G401 (cell line): Measurements from ENCODE around the gene CFAP61. TPM values are rescaled to one million over a fixed set of nuclear protein-coding genes. Genes with fewer than 3 reads are reported as not detected.

Source experiments
- DNase-seq: peaks from one replicate; pipeline ENCODE4 v3.0.0-alpha.2; 2015; ENCODE audit warnings: low spot score
- in situ Hi-C: cut with HindIII; loops from 2 replicates; pipeline ENCODE4 v1.10.0; 2016; ENCODE audit warnings: low sequenced_read_pairs, mixed read lengths
- total RNA-seq: library from RNA; depleted of rRNA; stranded (reverse); fragments of >200 nt; shearing (Covaris generic); gene quantifications from 2 replicates; pipeline ENCODE4 v1.2.3, GENCODE V29; 2014

CFAP61 gene
- total RNA-seq, 1 experiment from 2014 or later = not detected

- no peak for DNase-seq
- in situ Hi-C loops = no loop called here
These were observed 240.8 kb downstream of the CFAP61 start for GRCh38 chr20:20293141-20293540.

- in situ Hi-C loops = no loop called here
- DNase-seq = no peak
These were observed 241.5 kb downstream of the CFAP61 start for GRCh38 chr20:20293691-20294385.

- no peak for DNase-seq
These were observed 243.5 kb downstream of the CFAP61 start for GRCh38 chr20:20295621-20296498.

GRCh38 chr20:20297181-20297580 is 244.8 kb downstream of the CFAP61 start:
- in situ Hi-C loops = no loop called here
- no peak for DNase-seq

More at GRCh38 chr20:20295621-20296498, 243.5 kb downstream of the CFAP61 start:
- in situ Hi-C loops = no loop called here

- DNase-seq = no peak
- in situ Hi-C loops = no loop called here
These were observed 245.4 kb downstream of the CFAP61 start for GRCh38 chr20:20297752-20298151.

GRCh38 chr20:20299904-20300303 is 247.6 kb downstream of the CFAP61 start:
- in situ Hi-C loops = no loop called here
- no peak for DNase-seq

GRCh38 chr20:20303320-20303719 is 251.0 kb downstream of the CFAP61 start:
- no peak for DNase-seq
- in situ Hi-C loops = no loop called here

GRCh38 chr20:20303742-20304141 is 251.4 kb downstream of the CFAP61 start:
- in situ Hi-C loops = no loop called here
- peak; percentile 49 for DNase-seq

- no peak for DNase-seq
- in situ Hi-C loops = no loop called here
These were observed 252.6 kb downstream of the CFAP61 start for GRCh38 chr20:20304942-20305341.

GRCh38 chr20:20312562-20312961 is 260.2 kb downstream of the CFAP61 start:
- no peak for DNase-seq
- in situ Hi-C loops = no loop called here

GRCh38 chr20:20317195-20317594 is 264.9 kb downstream of the CFAP61 start:
- DNase-seq = no peak
- in situ Hi-C loops = no loop called here

- in situ Hi-C loops = no loop called here
- peak; percentile 1 for DNase-seq
These were observed 265.5 kb downstream of the CFAP61 start for GRCh38 chr20:20317621-20318364.

- no peak for DNase-seq
- in situ Hi-C loops = no loop called here
These were observed 266.2 kb downstream of the CFAP61 start for GRCh38 chr20:20318365-20319161.

GRCh38 chr20:20321134-20321533 is 268.8 kb downstream of the CFAP61 start:
- no peak for DNase-seq
- in situ Hi-C loops = no loop called here

- in situ Hi-C loops = no loop called here
- DNase-seq = no peak
These were observed 269.6 kb downstream of the CFAP61 start for GRCh38 chr20:20321917-20322316.

- DNase-seq = no peak
- in situ Hi-C loops = no loop called here
These were observed 270.6 kb downstream of the CFAP61 start for GRCh38 chr20:20322912-20323311.

GRCh38 chr20:20327746-20328145 is 275.4 kb downstream of the CFAP61 start:
- no peak for DNase-seq
- in situ Hi-C loops = no loop called here

GRCh38 chr20:20329564-20329963 is 277.2 kb downstream of the CFAP61 start:
- DNase-seq = no peak
- in situ Hi-C loops = no loop called here

- no peak for DNase-seq
These were observed 278.8 kb downstream of the CFAP61 start for GRCh38 chr20:20331156-20331555.

More at GRCh38 chr20:20331156-20331555, 278.8 kb downstream of the CFAP61 start:
- in situ Hi-C loops = no loop called here
